MM.1S (cell line): ENCODE results near the gene PPP1R1A.

Experiments used
- DNase-seq: peaks from one replicate; pipeline ENCODE4 v3.0.0-alpha.2; 2015
- H2AFZ ChIP-seq: fragments of 300-600 bp; sonication (generic); 2 replicates; pipeline ENCODE4 v1.6.0; 2016; ENCODE audit warnings: antibody characterized with exemption, low read length
- H3F3A ChIP-seq: fragments of 300-600 bp; sonication (generic); 2 replicates; pipeline ENCODE4 v1.6.1; 2016; ENCODE audit warnings: mild to moderate bottlenecking, antibody characterized with exemption, low read length, moderate library complexity, mixed read lengths; ENCODE audit not compliant: insufficient read depth
- H3K27ac ChIP-seq: fragments of 300-600 bp; sonication (generic); 2 replicates; pipeline ENCODE4 v1.5.1; 2016; ENCODE audit warnings: mild to moderate bottlenecking, low read length
- H3K27me3 ChIP-seq: fragments of 300-600 bp; sonication (generic); replicated peaks from 2 replicates; pipeline ENCODE4 v1.6.0; 2016; ENCODE audit warnings: low read length; ENCODE audit not compliant: insufficient read depth
- H3K36me3 ChIP-seq: fragments of 300-600 bp; sonication (generic); replicated peaks from 2 replicates; pipeline ENCODE4 v1.6.1; 2016; ENCODE audit warnings: mild to moderate bottlenecking, low read length, mixed read lengths; ENCODE audit not compliant: insufficient read depth
- H3K4me1 ChIP-seq: fragments of 300-600 bp; sonication (generic); 2 replicates; pipeline ENCODE4 v1.6.1; 2016; ENCODE audit warnings: low read length, mixed read lengths
- H3K4me2 ChIP-seq: fragments of 300-600 bp; sonication (generic); 2 replicates; pipeline ENCODE4 v1.6.0; 2016; ENCODE audit warnings: low read depth, low read length
- H3K4me3 ChIP-seq: fragments of 300-600 bp; sonication (generic); 2 replicates; pipeline ENCODE4 v1.5.1; 2016; ENCODE audit warnings: low read length, mixed read lengths
- H3K79me2 ChIP-seq: fragments of 300-600 bp; sonication (generic); 2 replicates; pipeline ENCODE4 v1.6.1; 2016; ENCODE audit warnings: mixed run types, low read length, mixed read lengths
- H3K9ac ChIP-seq: fragments of 300-600 bp; sonication (generic); 2 replicates; pipeline ENCODE4 v1.6.1; 2016; ENCODE audit warnings: low read length, mixed read lengths
- H3K9me2 ChIP-seq: fragments of 300-600 bp; sonication (generic); replicated peaks from 2 replicates; pipeline ENCODE4 v1.6.1; 2016; ENCODE audit warnings: mild to moderate bottlenecking, low read length, mixed read lengths; ENCODE audit not compliant: insufficient read depth
- H3K9me3 ChIP-seq: fragments of 300-600 bp; sonication (generic); replicated peaks from 2 replicates; pipeline ENCODE4 v1.6.1; 2016; ENCODE audit warnings: mild to moderate bottlenecking, low read length, mixed read lengths; ENCODE audit not compliant: insufficient read depth
- H4K20me1 ChIP-seq: fragments of 300-600 bp; sonication (generic); 2 replicates; pipeline ENCODE4 v1.6.1; 2016; ENCODE audit warnings: mild to moderate bottlenecking, low read length, moderate library complexity, mixed read lengths; ENCODE audit not compliant: insufficient read depth
- CTCF ChIP-seq: fragments of 300-600 bp; sonication (generic); IDR thresholded peaks from 2 replicates; pipeline ENCODE4 v1.5.1; 2016; ENCODE audit warnings: antibody characterized with exemption, low read length, mixed read lengths
- EZH2 ChIP-seq: fragments of 300-600 bp; sonication (generic); optimal IDR thresholded peaks from 2 replicates; pipeline ENCODE3; 2017; ENCODE audit warnings: low read depth, mild to moderate bottlenecking, antibody characterized with exemption, low read length, mixed read lengths
- EZH2phosphoT487 ChIP-seq: fragments of 300-600 bp; sonication (generic); IDR thresholded peaks from 2 replicates; pipeline ENCODE4 v1.6.1; 2018; ENCODE audit warnings: antibody characterized with exemption, low read length

The PPP1R1A gene

GRCh38 chr12:54572881-54573280 is 15.6 kb downstream of the PPP1R1A start:
- Histone ChIP-seq H3K9me2 (no peaks in the 10 kb centered on the region), H3K9me3 (no peaks in the 10 kb centered on the region), H3K4me2 (no peak overlapping the region), H3K4me1 (no peaks in the 10 kb centered on the region), H3K27ac (no peak overlapping the region), H2AFZ (no peak overlapping the region), H3K4me3 (no peak overlapping the region), H3K9ac (no peak overlapping the region), H3K36me3 (no peaks in the 10 kb centered on the region; the same call in 1 of the 2 replicates), H3F3A (no peaks in the 10 kb centered on the region), H4K20me1 (no peaks in the 10 kb centered on the region), H3K27me3 (no peaks in the 10 kb centered on the region), H3K79me2 (no peaks in the 10 kb centered on the region)
- no peak for DNase-seq
- TF ChIP-seq EZH2phosphoT487 = no peak
- no peak for TF ChIP-seq EZH2
- TF ChIP-seq CTCF = no peak

- H2AFZ ChIP-seq = no peak overlapping the region
- no peak overlapping the region for H3K4me2 ChIP-seq
- no peak overlapping the region for H3K4me3 ChIP-seq
- DNase-seq = no peak
- no peaks in the 10 kb centered on the region for H3K27me3 ChIP-seq
- H3K9me3 ChIP-seq = no peaks in the 10 kb centered on the region
- no peaks in the 10 kb centered on the region; the same call in 1 of the 2 replicates for H3K36me3 ChIP-seq
- no peak overlapping the region for H3K27ac ChIP-seq
- no peaks in the 10 kb centered on the region for H3F3A ChIP-seq
- H3K79me2 ChIP-seq = no peaks in the 10 kb centered on the region
- no peaks in the 10 kb centered on the region for H4K20me1 ChIP-seq
- no peaks in the 10 kb centered on the region for H3K9me2 ChIP-seq
- no peak overlapping the region for H3K9ac ChIP-seq
- no peak for TF ChIP-seq CTCF
- TF ChIP-seq EZH2 = no peak
- no peak for TF ChIP-seq EZH2phosphoT487
- no peaks in the 10 kb centered on the region for H3K4me1 ChIP-seq
Measured at GRCh38 chr12:54571193-54572188, 17.0 kb downstream of the PPP1R1A start.

- Histone ChIP-seq H3F3A (no peaks in the 10 kb centered on the region), H3K4me2 (no peak overlapping the region), H3K9me2 (no peaks in the 10 kb centered on the region), H3K27me3 (no peaks in the 10 kb centered on the region), H3K27ac (no peak overlapping the region), H3K36me3 (no peaks in the 10 kb centered on the region; the same call in 1 of the 2 replicates), H3K9me3 (no peaks in the 10 kb centered on the region), H3K4me3 (no peak overlapping the region), H3K9ac (no peak overlapping the region), H2AFZ (no peak overlapping the region), H4K20me1 (no peaks in the 10 kb centered on the region), H3K79me2 (no peaks in the 10 kb centered on the region), H3K4me1 (no peaks in the 10 kb centered on the region)
- TF ChIP-seq EZH2phosphoT487 (no peak), EZH2 (no peak), CTCF (no peak)
- no peak for DNase-seq
Measured at GRCh38 chr12:54569995-54570528, 18.4 kb downstream of the PPP1R1A start.
